ENCODE measurements around the gene DIPK1C. TPM values are rescaled to one million over a fixed set of nuclear protein-coding genes. Genes with fewer than 3 reads are reported as not detected.

DIPK1C gene
- total RNA-seq, 1 experiment from 2014 or later = not detected

DNA sequence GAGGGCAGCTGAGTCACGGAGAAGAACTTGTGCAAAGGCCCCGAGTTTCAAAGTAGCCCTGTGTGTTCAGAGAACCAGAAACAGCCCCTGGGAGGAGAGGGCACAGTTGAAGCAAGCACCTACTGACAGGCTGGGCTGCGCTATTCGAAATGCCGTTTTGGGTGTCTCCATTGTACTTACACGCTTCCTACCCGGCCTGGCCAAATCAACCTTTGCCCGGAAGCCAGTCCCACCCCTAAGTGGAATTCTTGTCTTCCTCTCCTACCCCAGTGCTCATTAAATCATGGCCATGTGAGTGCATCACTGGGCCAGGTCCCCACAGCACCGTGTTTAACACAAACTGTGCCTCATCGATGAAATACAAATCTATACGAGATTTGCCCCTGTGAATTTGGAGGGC is 6.0 kb downstream of the DIPK1C start:
- no peak for DNase-seq (ENCODE audit: low spot score)

DNA sequence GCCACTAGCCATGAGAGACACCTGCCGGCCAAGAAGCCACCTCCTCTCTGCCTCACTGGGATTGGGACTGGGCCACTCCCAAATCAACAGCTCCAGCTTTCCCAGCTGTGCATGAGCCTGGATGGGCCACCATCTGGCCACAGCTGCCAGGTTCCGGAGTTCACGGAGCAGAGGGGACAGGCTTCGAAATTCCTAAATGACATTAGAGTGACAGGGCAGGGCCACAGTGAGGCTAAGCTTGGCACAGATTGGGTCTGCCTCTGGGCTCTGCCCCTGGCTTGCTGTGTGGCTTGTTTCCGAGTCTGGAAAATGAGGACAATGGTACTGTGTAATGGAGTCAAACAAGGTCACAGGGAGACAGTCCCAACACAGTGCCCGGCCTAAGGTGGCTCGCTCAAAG is 6.5 kb downstream of the DIPK1C start:
- DNase-seq (ENCODE audit: low spot score) = no peak

DNA sequence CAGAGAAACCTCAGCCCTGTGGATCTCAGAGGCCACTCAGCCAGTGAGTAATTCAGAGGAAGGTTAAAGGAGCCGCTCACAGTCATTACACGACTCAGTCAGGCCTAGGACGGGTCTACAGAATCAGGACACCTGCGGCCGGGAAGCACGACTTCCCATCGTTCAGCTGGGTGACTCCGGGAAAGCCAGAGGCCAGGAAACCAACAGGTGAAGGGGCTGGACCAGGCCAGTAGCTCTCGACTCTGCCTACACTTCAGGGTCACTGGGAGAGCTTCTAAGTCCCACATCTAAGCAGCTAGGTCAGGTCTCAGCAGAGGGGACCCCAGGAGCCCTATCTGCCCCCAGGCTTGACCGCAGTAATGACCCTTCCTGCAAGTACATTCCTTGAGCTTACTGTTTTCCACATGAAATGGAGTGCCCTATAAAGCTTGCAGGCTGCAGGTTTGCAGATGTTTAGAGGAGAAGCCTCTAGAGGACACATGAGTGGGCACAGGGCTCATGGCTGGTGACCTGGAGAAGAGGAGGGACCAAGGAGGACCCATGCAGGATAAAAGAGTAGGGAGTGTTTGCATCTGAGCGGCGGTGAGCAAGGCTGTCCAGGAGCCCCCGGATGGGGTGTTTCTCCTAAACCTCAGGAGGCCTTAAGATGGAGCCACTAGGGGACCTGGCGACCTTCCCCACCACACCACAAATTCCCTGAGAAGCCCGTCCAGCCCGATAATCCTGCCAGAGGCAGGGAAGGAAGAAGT is 9.5 kb downstream of the DIPK1C start:
- DNase-seq (ENCODE audit: low spot score) = no peak

DNA sequence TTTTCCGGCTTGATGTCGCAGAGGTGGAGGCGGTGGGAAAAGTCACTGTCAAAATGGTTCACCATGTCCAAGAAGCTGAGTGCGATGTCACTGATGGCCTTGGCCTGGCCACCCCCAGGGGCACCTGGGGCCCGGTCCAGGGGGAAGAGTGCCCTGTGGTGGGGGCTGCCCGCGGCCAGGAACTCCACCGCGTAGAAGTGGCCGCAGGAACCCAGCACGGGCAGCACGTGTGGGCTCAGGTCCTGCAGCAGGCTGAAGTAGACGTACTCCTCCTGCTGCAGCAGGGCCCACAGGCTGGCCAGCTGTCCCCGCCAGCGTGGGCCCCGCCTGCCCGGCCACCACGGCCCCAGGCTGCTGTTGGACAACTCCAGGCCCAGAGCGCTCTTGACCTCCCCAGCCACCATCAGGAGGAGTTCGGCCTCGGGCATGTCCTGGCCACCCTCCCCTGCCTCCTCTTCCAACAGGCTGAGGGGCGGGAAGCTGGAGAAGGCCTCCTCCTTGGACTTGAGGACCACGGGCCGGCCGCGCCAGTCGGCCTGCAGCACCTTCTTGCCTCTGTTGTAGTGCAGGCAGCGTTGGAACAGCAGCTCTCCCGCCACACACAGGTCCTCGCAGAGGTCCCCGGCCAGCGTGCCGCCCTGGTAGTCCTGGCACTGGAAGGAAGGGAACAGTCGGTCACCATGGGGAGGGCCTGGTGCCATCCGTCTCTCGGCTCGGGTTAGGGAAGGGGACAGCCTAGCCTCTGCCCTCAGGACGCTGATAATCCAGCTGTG is 10.3 kb downstream of the DIPK1C start:
- no peak for DNase-seq (ENCODE audit: low spot score)

DNA sequence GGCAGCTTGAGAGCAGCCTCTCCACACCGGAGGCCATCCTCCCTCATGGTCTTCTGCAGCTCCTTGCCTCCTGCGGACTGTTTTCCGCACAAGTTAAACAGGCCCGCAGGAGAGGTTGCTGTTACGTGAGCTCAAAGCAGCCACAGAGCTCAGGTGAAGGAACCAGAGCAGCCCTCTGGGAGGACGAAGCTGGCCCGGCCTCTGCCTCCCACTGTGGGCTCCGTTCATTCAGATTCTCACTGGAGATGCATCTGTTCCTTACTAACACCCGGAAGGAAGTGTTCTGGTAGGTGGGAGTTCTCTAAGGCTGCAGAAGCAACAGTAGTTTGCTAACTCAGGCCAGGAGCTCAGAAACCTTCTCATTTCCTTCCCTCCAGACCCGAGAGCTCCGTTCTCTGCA is 10.9 kb downstream of the DIPK1C start:
- DNase-seq (ENCODE audit: low spot score) = no peak

DNA sequence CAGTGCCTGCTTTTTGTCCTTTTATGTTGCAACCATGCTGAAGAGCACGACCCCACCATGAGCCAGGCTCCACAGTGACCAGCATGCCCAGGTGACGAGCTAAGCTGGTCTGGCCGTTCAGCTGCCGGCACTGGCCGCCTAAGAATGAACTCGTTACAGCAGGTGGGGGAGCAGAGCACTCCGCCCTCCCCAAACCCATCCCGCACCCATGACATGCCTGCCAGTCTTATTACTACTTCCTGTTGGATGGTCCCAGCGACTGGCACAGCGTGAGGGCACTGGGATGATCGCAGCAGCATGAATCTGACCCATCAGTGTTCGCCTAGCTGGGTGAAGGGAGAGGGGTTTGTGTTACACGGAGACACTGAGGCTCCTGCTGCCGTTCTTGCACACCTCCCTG is 11.5 kb downstream of the DIPK1C start:
- DNase-seq (ENCODE audit: low spot score) = no peak

DNA sequence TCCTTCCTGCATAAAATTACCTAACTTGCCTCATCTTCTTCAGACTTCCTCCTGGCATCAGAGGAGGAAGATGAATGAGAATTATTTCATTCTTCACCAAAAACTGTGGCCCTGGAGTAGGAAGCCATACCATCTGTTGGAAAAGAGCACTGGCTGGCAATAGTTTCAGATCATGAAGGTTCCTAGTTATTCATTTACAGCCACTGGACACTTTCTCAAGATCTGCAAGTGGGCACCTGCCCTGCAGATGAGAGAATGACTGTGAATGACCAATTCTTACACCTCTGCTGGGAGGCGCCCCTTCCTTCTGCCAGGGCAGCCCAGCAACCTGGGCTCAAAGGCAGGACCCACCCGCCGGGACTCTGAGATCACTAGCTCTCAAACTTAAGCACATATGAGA is 13.0 kb downstream of the DIPK1C start:
- no peak for DNase-seq (ENCODE audit: low spot score)

DNA sequence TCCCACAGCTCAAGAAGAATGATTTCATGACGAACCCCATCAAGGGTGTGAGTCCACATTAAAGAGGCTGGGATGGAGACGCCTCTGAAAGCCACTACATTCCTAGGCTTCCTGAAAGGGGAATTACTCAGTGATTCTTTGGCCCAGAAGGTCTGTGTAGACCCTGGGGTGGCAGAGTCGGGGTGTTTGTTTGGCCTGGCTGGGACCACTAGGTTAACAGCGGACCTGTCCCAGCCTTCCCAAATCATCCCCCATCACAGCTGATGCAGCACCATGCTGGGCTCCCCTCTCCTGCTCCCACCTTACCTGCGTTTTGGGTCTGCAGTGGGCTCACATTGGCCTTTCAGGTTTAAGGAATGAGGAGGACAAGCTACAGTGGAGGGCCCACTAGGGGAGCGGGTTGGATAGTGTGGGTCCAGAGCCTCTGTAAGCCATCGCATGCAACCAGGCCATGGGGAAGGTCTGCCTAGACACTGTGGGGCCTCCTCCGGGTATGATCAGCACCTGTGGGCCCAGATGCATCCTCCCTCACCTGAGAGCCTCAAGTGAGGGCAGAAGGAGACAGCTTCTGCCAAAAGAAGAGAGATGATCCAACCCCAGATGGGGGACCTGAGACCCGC is 16.2 kb downstream of the DIPK1C start:
- no peak for DNase-seq (ENCODE audit: low spot score)

DNA sequence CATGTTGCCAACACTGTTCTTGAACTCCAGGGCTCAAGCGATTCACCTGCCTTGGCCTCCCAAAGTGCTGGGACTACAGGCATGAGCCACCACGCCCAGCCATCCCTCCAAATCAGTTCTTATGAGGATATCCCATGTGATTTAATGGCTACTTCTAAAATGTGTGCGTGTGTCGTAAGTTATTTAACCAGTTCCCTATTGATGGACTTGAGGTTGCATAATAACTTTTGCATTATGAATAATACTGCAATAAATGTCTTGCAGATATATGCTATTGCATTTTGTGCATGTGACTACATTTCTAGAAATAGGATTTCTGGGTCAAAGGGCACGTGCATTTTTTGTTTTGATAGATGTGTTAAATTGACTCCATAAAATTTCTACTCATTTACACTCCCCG is 19.0 kb downstream of the DIPK1C start:
- DNase-seq (ENCODE audit: low spot score) = no peak

DNA sequence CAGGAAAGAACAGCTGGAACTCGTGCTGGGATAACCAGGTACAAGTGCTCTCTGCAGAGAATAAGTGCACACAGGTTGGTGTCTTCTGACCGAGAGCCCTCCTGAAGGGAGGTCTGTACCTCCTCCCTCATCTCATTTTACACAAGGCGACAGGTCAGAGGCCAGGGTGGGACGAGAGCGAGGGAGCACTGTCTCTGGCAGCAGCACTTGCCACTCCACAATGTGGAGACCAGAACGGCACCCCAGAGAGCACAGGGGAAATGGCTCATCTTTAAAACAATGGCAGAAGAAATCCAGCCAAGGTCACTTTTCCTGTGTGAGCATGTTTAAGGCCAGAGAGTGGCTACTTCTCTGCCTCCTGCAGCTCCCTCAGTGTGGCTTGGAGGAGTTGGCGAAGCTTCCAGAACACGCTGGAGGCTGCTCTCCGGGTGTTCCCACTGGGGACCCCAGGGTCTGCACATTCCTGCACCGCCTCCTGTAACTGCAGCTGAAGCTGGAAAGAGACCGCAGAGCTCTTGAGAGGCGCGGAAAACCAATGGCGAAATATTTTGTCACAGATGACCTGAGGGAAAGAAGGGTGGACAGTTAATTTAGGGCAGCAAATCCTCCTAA is 20.8 kb downstream of the DIPK1C start:
- no peak for DNase-seq (ENCODE audit: low spot score)

DNA sequence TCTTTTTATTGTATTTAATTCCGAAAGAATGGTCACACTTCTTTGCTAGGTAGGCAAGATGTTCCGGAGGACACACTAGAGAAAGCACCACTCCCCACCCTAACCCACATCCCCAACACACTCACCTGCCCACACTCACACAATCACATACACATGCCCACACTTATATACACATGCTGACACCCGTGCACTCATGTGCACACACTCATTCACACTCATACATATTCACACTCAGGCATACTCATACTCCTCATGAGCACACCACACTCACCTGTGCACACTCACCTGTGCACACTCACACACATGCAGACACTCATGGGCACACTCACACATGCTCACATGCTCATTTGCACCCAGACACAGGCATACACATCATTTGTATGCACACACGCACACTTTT is 21.4 kb downstream of the DIPK1C start:
- no peak for DNase-seq (ENCODE audit: low spot score)

DNA sequence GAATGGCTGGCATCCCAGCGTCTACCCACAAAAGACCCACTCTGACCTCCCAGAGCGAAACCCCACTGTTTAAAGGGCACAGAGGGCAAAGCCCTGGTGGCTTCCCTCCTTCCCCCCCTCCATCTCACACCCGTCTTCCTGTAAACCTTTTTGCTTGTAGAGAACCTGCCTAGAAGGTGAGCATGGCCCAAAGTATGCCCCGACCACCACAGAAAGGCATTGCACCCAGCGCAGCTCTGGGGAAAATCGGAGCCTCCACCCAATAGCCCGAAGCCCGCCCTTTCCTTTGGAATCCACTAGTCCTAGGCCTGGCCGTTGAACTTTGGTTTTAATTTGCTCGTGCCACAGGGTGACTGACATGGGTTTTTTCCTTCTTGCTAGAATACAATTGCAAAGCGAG is 22.6 kb downstream of the DIPK1C start:
- DNase-seq (ENCODE audit: low spot score) = no peak

DNA sequence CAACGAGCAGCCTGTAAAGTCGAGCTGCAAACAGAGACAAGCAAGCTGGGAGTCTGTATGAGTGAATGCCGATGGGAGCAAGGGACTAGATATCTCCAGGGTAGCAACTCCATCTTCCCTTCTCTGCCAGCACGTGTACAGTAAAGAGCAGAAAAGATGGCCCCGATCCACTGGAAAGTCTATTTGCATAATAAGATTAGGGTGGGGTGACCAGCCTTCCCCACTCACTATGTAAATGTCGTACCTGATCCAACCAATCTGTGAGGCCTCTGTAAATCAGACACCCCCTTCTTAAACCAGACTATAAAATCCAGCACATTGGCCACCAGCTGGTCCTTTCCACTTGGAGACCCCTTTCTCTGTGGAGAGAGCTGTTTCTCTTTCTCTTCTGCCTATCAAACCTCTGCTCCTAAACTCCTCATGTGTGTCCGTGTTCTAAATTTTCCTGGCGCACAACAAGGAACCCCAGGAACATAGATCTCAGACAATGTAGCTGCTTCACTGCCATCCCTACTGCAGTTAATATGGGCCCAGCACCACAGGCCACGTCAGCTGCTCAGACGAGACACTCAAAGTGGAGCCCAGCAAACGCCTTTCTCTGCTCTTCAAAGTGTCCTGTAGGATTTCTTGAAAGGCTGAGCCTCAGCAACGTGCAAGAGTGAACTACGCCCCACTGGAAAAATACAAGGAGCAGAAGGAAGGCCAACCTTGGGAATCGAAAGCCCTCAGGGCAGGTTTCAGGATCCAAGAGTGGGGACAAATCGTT is 26.1 kb downstream of the DIPK1C start:
- DNase-seq (ENCODE audit: low spot score) = no peak

DNA sequence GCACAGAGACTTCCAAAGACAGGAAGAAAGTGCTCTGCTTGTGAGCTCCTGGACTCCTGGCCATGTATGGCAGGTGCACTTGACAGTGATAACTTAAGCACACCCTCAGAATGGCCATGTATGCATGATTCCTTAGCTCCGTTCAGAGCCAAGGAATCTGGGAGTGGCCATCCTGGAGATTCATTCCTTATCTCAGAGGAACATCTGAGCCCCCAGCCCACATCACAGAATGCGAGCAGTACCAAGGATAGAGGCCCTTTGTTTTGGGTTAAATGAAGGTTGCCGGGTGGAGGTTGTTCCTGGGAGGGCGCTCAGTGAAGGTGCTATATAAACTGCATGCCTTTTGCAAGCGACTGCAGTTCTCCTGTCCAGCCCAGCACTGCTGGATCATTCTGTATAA is 26.9 kb downstream of the DIPK1C start:
- DNase-seq (ENCODE audit: low spot score) = no peak

DNA sequence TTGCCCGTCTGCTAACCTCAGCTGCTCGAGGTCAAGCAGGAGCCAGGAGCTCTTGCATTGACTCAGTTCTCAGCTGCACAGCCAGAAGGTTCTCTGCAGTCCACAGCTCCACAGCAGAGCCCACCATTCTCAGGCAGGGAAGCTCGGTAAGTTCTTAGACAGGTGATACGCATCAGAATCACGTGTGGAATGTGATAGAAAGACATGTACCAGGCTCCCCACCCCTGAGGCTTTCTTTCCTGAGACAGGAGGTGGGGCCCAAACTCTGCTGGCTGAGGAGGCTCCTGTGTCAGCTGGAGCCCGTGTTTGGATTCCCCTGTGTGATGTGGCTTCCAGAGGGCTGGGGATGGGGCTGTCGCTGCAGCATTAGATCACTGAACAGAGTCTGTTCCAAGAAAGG is 28.0 kb downstream of the DIPK1C start:
- DNase-seq (ENCODE audit: low spot score) = no peak

DNA sequence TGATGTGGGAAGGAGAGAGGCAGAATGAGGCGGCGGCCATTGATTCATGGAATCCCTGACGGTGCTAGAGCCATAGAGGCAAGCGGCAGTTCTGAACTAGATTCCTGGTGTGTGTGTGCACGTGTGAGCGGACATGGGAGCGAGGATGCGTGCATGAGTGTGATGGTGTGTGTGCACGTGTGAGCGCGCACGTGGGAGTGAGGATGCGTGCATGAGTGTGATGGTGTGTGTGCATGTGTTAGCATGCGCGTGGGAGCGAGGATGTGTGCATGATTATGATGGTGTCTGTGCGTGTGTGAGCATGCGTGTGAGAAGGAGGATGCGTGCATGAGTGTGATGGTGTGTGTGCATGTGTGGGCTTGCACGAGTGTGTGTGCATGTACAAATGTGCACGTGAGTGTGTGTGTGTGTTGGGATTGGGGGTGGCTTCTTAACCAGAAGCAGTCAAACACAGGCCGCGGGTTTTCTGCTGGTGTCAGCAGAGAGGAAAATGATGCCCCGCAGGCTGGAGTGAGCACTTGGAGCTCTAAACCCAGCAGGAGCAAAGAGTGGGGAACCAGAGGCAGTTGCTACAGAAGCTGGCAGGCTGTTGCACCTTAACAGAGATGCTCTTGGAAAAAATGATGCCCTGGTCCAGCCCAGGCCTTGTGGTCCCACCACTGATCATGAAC is 29.5 kb downstream of the DIPK1C start:
- no peak for DNase-seq (ENCODE audit: low spot score)

DNA sequence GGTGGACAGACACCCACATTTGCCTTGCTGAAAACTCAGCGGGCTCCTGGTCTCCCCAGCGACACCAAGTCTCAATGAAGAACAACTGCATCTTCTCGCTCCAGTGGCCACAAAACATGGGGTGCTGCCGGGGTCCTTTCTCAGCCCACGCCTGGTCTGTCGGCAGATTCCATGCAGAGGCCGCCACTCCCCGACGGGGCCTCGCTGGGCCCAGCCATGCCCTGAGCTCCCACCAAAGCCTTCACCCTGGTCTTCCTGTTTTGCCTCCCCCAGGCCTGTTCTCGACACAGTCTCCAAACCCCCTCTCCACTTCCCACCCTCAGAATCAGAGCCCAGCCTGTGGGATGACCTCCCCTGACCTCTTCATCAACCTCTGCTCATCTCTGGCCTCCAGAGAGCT is 31.2 kb downstream of the DIPK1C start:
- DNase-seq (ENCODE audit: low spot score) = no peak

DNA sequence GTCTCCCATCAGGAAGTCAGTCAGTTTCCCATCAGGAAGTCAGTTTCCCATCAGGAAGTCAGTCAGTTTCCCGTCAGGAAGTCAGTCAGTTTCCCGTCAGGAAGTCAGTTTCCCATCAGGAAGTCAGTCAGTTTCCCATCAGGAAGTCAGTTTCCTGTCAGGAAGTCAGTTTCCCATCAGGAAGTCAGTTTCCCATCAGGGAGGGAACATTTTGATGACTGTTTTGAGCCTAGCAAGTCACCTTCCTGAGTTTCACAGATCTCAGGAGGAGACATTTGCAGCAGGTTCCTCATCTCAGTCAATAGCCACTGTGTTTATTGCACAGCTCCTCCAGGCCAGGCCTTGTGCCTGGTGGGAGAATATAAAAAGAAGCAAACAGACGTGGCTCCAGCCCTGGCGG is 31.9 kb downstream of the DIPK1C start:
- no peak for DNase-seq (ENCODE audit: low spot score)

DNA sequence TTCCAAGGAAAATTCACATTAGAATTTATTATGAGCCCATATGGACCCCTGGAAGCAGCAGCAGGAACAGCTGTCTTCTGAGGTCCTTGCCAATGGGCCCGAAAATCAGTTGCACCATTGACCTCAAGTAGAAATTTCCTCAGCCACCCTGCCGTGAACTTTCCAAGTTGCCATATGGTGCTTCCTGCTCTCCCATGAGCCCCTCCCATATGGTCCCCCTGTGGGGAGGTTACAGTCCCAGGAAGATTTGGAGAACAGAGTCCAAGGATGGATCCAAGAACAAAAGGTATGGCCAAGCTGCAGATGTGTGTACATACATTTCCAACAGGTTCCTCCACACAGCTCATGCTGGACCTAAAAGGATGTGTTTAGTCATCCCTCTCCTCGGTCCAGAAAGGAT is 34.6 kb downstream of the DIPK1C start:
- DNase-seq (ENCODE audit: low spot score) = no peak

DNA sequence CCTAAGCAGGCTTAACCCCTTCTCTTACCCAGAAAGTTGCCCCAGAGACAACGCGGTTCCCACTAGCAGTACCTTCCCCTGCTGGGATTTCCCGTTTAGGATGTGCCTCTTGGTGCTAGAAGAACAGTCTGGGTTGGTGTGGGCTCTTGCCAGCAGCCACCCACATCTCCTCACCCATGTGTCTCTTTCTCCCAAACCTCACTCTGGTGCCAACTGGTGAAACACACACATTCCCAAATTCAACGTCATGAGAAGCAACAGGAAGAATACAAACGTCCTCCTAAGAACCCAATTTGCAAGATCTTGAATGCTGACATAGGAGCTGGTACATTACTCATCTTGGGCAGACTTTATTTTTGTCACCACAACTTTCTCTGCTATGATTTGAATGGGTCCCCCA is 36.2 kb downstream of the DIPK1C start:
- DNase-seq (ENCODE audit: low spot score) = no peak

DNA sequence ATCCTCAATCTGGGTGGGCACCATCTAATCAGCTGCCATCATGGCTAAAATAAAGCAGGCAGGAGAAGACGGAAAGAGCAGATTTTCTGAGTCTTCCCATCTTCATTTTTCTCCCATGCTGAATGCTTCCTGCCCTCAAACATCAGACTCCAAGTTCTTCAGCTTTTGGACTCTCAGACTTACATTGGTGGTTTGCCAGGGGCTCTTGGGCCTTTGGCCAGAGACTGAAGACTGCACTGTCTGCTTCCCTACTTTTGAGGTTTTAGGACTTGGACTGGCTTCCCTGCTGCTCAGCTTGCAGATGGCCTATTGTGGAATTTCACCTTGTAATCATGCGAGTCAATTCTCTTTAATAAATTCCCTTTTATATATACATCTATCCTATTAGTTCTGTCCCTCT is 36.6 kb downstream of the DIPK1C start:
- no peak for DNase-seq (ENCODE audit: low spot score)
